Panc1 (cell line): ENCODE data around the gene PCDHGA1. TPM values are rescaled to one million over a fixed set of nuclear protein-coding genes. Genes with fewer than 3 reads are reported as not detected.

ENCODE experiments used
- ATAC-seq: fragments of 200-7000 bp; cut with Tn5 transposase; 2 replicates; pipeline ENCODE4 v1.9.1; 2020; ENCODE audit warnings: mild to moderate bottlenecking, moderate library complexity
- BruUV-seq: library from RNA; stranded (reverse); fragments of 400-500 nt; replicated peaks from 2 replicates; lab custom pipeline; 2021; lab: Mats Ljungman, UMichigan
- CTCF ChIA-PET: fragments of 300-600 bp; sonication (Branson Sonifier 250); formaldehyde crosslinking; loops from one replicate; lab custom pipeline; 2022; ENCODE audit warnings: antibody characterized with exemption; lab: Charles Lee
- POLR2A ChIA-PET: fragments of 300-600 bp; sonication (Branson Sonifier 250); formaldehyde crosslinking; loops from one replicate; lab custom pipeline; 2022; ENCODE audit warnings: antibody characterized with exemption; lab: Charles Lee
- DNase-seq: peaks from one replicate; pipeline ENCODE4 v3.0.0-alpha.2; 2010; ENCODE audit warnings: low read depth, low spot score
- H3K27ac ChIP-seq: 2 replicates; pipeline ENCODE4 v1.5.1; 2011; ENCODE audit warnings: mild to moderate bottlenecking, low read length, inconsistent platforms
- H3K27me3 ChIP-seq: fragments of 200-500 bp; sonication (Bioruptor generic); 2 replicates; pipeline ENCODE4 v1.6.0; 2014; ENCODE audit warnings: low read length, inconsistent platforms; ENCODE audit not compliant: control insufficient read depth, insufficient read depth
- H3K36me3 ChIP-seq: fragments of 200-500 bp; sonication (Bioruptor generic); 2 replicates; pipeline ENCODE4 v1.5.1; 2014; ENCODE audit warnings: inconsistent platforms, mild to moderate bottlenecking, low read length, moderate library complexity; ENCODE audit not compliant: control insufficient read depth, insufficient read depth
- H3K4me1 ChIP-seq: 2 replicates; pipeline ENCODE4 v1.5.1; 2011; ENCODE audit warnings: inconsistent platforms, mild to moderate bottlenecking, low read length, moderate library complexity; ENCODE audit not compliant: control insufficient read depth, insufficient read depth
- H3K4me3 ChIP-seq, 2 experiments: 2 replicates each; pipeline ENCODE4 v1.5.1; 2011 to 2012; ENCODE audit warnings: low read depth in 2 of 2, low read length in 2 of 2, mild to moderate bottlenecking in 2 of 2, inconsistent platforms in 1 of 2, moderate library complexity in 1 of 2
- H3K9me3 ChIP-seq: fragments of 200-500 bp; sonication (Bioruptor generic); 2 replicates; pipeline ENCODE4 v1.5.1; 2014; ENCODE audit warnings: low read depth, mild to moderate bottlenecking, inconsistent platforms, low read length, moderate library complexity; ENCODE audit not compliant: control insufficient read depth, insufficient read depth
- POLR2AphosphoS5 ChIP-seq: IDR thresholded peaks from 2 replicates; pipeline ENCODE4 v1.6.1; 2012; ENCODE audit warnings: mild to moderate bottlenecking, low read depth, low read length, moderate library complexity
- SIN3A ChIP-seq: IDR thresholded peaks from 2 replicates; pipeline ENCODE4 v1.6.1; 2012; ENCODE audit warnings: low read depth, mild to moderate bottlenecking, low read length, moderate library complexity, borderline replicate concordance; ENCODE audit not compliant: insufficient read depth
- in situ Hi-C: cut with HindIII; loops from 2 replicates; pipeline ENCODE4 v1.10.0; 2016; ENCODE audit warnings: low sequenced_read_pairs, low pct_unique_long_range_greater_than_20kb
- intact Hi-C: fragments of 100-400 bp; cut with micrococcal nuclease; formaldehyde crosslinking; loops from one replicate; pipeline ENCODE4 v1.10.0; 2022; ENCODE audit not compliant: unreplicated experiment
- total RNA-seq: library from RNA; stranded (reverse); gene quantifications from one replicate; pipeline ENCODE4 v1.2.1, GENCODE V29; 2021; ENCODE audit not compliant: unreplicated experiment
- TF ChIP-seq, protein P1 (sequence below): fragments of 450-650 bp; IDR thresholded peaks from 2 replicates; pipeline ENCODE4 v1.5.1; 2017; ENCODE audit warnings: mild to moderate bottlenecking
- TF ChIP-seq, protein P2 (sequence below), 2 experiments: IDR thresholded peaks; 2 replicates each; pipeline ENCODE4 v1.6.1; 2011 to 2012; ENCODE audit warnings: low read depth in 2 of 2, control low read depth in 1 of 2, low read length in 1 of 2, mild to moderate bottlenecking in 1 of 2, moderate library complexity in 1 of 2; ENCODE audit not compliant: insufficient read depth in 1 of 2

The PCDHGA1 gene
- total RNA-seq, 1 experiment from 2014 or later, result 0.92 TPM

DNA sequence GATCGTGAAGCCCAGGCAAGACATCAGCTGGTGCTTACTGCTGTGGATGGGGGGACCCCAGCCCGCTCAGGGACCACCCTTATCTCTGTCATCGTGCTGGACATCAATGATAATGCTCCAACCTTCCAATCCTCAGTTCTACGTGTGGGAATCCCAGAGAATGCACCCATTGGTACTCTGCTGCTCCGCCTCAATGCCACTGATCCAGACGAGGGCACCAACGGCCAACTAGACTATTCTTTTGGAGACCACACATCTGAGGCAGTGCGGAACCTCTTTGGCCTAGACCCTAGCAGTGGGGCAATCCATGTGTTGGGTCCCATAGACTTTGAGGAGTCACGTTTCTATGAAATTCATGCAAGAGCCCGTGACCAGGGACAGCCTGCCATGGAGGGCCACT lies 159.5 kb downstream of the PCDHGA1 start:
- intact Hi-C loops, result no loop called here
- no TSS peak for BruUV-seq
- no peak overlapping the region for H3K4me3 ChIP-seq

GRCh38 chr5:141490271-141490670 lies 160.0 kb downstream of the PCDHGA1 start:
- Histone ChIP-seq H3K27ac (no peak overlapping the region), H3K4me1 (no peaks in the 10 kb centered on the region; the same call in 1 of the 2 replicates), H3K36me3 (no peaks in the 10 kb centered on the region), H3K9me3 (no peaks in the 10 kb centered on the region), H3K27me3 (no peaks in the 10 kb centered on the region), H3K4me3 (no peak overlapping the region)
- POLR2A ChIA-PET, result no interaction called here
- DNase-seq (no peak), ATAC-seq (no peak)
- BruUV-seq, result no TSS peak
- intact Hi-C loops (no loop called here), in situ Hi-C loops (no loop called here)
- CTCF ChIA-PET, result interaction anchor here (0.6 kb wide), 1 partner anchor 74 kb away, joined by 3 read pairs; no protein-coding TSS in a partner anchor
- TF ChIP-seq POLR2AphosphoS5, result no peak
- TF ChIP-seq, protein P1, sequence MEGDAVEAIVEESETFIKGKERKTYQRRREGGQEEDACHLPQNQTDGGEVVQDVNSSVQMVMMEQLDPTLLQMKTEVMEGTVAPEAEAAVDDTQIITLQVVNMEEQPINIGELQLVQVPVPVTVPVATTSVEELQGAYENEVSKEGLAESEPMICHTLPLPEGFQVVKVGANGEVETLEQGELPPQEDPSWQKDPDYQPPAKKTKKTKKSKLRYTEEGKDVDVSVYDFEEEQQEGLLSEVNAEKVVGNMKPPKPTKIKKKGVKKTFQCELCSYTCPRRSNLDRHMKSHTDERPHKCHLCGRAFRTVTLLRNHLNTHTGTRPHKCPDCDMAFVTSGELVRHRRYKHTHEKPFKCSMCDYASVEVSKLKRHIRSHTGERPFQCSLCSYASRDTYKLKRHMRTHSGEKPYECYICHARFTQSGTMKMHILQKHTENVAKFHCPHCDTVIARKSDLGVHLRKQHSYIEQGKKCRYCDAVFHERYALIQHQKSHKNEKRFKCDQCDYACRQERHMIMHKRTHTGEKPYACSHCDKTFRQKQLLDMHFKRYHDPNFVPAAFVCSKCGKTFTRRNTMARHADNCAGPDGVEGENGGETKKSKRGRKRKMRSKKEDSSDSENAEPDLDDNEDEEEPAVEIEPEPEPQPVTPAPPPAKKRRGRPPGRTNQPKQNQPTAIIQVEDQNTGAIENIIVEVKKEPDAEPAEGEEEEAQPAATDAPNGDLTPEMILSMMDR, result no peak

More for the DNA sequence above, 159.5 kb downstream of the PCDHGA1 start:
- Histone ChIP-seq H3K9me3 (no peaks in the 10 kb centered on the region), H3K27ac (no peak overlapping the region), H3K36me3 (no peaks in the 10 kb centered on the region), H3K27me3 (no peaks in the 10 kb centered on the region), H3K4me1 (no peaks in the 10 kb centered on the region; the same call in 1 of the 2 replicates)
- no peak for TF ChIP-seq SIN3A
- TF ChIP-seq, protein P1, result no peak
- TF ChIP-seq, protein P2, sequence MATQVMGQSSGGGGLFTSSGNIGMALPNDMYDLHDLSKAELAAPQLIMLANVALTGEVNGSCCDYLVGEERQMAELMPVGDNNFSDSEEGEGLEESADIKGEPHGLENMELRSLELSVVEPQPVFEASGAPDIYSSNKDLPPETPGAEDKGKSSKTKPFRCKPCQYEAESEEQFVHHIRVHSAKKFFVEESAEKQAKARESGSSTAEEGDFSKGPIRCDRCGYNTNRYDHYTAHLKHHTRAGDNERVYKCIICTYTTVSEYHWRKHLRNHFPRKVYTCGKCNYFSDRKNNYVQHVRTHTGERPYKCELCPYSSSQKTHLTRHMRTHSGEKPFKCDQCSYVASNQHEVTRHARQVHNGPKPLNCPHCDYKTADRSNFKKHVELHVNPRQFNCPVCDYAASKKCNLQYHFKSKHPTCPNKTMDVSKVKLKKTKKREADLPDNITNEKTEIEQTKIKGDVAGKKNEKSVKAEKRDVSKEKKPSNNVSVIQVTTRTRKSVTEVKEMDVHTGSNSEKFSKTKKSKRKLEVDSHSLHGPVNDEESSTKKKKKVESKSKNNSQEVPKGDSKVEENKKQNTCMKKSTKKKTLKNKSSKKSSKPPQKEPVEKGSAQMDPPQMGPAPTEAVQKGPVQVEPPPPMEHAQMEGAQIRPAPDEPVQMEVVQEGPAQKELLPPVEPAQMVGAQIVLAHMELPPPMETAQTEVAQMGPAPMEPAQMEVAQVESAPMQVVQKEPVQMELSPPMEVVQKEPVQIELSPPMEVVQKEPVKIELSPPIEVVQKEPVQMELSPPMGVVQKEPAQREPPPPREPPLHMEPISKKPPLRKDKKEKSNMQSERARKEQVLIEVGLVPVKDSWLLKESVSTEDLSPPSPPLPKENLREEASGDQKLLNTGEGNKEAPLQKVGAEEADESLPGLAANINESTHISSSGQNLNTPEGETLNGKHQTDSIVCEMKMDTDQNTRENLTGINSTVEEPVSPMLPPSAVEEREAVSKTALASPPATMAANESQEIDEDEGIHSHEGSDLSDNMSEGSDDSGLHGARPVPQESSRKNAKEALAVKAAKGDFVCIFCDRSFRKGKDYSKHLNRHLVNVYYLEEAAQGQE (IDR thresholded peaks at IDR 0.05; ENCODE audit: insufficient read depth in 1 of 2, low read depth in 2 of 2, low read length in 1 of 2), result no peak
- ATAC-seq, result no peak
- no peak for DNase-seq
- POLR2A ChIA-PET, result no interaction called here
- in situ Hi-C loops, result no loop called here
- CTCF ChIA-PET, result interaction anchor here (0.6 kb wide), 1 partner anchor 74 kb away, joined by 3 read pairs; no protein-coding TSS in a partner anchor
